NCI-H1694 (cell line): ENCODE measurements around the gene TMX2.
"Not testable (repeated sequence)": the region's sequence is repeated elsewhere in the genome, so short reads cannot be mapped to it uniquely, and the experiment has no call there.

Experiments used
- DNase-seq: peaks from one replicate; lab custom pipeline; 2025; lab: John Stamatoyannopoulos, UW

The TMX2 gene

DNA sequence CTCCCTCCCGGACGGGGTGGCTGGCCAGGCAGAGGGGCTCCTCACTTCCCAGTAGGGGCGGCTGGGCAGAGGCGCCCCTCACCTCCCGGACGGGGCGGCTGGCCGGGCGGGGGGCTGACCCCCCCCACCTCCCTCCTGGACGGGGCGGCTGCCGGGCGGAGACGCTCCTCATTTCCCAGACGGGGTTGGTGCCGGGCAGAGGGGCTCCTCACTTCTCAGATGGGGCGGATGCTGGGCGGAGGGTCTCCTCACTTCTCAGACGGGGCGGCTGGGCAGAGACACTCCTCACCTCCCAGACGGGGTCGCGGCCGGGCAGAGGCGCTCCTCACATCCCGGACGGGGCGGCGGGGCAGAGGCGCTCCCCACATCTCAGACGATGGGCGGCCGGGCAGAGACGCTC is 4.3 kb downstream of the TMX2 start:
- not testable (repeated sequence) for DNase-seq

DNA sequence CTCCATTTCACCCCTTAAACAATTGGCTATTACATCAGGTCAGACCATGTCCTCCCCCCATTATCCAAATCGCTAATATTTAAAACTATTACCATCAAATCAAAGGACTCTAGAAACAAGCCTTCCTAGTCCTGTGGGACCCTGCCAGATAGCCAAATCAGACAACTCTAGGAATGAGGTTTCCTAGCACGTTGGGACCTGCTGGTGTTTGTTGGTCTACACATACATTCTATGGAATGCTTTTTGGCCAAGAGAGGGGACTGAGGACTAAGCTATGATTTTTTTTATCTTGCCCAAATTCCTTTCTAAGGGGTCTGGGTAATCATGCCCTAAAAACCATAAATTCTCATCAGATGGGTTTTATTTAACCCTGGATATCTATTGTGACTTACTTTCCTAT is 14.8 kb downstream of the TMX2 start:
- DNase-seq = no peak

DNA sequence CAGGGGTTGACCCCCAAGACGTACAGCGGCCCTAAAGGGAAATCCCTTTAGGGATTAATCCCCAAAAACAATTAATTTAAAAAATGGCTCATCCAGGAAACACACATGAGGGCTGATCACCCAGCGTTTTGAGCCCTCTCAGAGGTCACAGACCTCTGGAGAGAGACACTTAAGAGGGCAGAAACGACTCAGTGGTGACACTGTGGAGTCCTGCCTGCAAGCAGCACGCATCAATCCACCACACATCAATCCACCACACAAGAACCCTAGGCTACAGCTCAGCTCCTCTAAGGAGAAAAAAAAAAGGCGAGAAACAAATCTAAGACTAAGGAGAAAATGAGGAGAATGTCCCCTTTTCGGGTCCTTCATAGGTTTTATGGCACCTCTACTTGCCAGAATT is 16.4 kb downstream of the TMX2 start:
- DNase-seq = no peak

DNA sequence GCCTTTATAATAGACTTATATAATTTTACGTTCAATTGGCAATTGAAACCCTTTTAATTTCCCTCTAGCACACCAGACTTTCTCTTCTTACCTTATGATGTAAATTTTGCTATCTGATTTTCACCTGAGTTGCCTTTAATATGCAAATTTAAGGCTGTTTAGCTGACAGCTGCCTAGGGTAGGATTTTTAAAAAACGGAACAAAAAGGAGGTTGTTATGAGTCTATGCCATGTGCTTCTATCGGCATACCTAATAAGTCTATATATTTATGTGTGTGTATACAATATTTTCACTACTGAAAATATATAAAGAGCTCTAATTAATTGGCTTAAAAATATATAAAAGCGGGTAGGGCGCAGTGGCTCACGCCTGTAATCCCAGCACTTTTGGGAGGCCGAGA is 17.1 kb downstream of the TMX2 start:
- DNase-seq = no peak

DNA sequence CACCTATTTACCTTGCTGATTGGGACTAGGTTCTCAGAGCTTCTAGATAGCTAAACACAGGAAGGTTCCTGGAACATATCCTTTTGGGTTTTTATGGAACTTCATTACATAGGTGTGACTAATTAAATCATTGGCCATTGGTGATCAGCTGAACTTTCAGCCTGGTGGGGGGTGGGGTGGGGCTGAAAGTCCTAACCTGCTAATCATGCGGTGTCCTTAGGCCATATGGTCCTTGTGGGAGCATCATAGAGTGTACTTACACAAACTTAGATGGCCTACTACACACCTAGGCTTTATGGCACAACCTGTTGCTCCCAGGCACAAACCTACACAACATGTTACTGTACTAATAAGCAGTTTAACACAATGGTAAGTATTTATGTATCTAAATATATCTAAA is 20.3 kb downstream of the TMX2 start:
- DNase-seq = no peak

DNA sequence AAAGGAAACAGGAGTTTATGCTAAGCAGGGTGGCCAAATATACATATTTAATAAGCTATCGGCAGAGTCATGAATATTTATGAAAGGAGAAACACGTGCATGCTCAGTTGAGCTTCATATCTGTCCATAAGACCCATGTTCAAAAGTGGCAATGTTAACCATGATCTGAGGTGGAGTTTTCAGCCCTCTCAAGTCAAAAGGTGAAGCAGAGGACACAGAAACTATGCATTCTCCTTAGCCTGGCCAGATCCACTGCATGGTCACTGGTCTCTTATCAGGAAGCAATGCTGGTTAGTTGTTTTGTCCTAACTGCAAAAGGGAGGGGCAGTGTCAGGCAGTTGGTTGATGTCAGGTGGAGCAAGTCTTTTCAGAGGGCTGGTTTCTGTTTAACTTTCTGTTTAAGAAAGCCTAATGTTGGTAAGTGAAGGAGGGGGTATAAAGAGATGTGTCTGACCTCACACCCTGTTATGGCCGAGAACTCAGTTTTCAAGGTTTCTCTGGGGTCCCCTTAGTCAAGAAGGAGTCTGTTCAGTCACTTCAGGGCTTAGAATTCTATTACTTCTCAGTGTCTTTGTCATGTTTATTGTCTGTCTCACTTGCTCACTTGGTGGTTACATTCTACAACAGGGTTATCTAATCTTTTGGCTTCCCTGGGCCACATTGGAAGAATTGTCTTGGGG is 23.4 kb downstream of the TMX2 start:
- no peak for DNase-seq

DNA sequence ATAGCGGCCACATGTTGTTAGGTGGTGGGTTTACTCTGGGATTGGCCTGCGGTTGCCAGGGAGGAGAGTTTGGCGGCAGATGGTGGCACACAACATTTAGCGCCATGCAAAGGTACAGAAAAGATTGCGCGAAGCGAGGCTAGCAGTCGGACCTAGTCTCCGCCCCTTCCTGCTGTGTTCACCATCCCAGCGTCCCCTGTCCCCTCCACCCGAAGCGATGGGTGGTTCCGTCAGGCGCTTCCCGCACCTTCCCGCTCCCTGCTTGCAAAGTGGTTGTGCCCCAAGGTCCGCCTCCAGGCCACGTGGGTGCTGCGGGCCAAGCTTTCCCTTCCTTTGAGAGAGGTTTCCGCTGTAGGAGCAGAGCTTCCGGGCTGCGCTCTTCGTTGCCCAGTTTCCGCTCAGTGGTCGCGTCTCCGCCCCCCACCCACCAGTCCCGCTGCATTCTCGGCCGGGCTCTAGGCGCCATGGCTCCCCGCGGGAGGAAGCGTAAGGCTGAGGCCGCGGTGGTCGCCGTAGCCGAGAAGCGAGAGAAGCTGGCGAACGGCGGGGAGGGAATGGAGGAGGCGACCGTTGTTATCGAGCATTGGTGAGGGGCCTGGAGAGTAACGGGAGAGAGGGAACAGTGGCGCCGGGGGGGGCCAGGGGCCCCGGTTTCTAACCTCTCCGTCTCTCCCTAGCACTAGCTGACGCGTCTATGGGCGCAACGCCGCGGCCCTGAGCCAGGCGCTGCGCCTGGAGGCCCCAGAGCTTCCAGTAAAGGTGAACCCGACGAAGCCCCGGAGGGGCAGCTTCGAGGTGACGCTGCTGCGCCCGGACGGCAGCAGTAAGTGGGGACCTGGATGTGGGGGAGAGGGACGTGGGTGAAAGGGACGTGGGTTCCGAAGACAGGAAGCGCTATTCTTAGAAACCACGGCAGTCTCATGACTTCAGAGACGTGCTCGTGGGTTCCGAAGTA is 29.0 kb downstream of the TMX2 start, which contains the start of gene SELENOH:
SELENOH (plus strand) TSS at position 360 of the 955 bp plus-strand sequence; CDS start at position 465, 105 bp downstream.
- DNase-seq = peak; percentile 92

DNA sequence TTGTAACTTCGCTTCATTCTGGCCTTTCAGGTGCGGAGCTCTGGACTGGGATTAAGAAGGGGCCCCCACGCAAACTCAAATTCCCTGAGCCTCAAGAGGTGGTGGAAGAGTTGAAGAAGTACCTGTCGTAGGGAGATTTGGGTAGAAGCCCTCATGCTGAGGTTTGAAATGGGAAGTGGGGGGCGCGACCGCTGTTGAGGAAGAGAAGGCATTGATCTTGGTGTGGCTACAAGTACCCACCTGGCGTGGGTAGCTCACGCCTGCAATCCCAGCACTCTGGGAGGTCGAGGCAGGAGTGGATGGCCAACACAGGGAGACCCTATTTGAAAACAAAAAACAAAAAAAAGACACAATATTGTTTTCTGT is 29.7 kb downstream of the TMX2 start:
- DNase-seq = no peak

DNA sequence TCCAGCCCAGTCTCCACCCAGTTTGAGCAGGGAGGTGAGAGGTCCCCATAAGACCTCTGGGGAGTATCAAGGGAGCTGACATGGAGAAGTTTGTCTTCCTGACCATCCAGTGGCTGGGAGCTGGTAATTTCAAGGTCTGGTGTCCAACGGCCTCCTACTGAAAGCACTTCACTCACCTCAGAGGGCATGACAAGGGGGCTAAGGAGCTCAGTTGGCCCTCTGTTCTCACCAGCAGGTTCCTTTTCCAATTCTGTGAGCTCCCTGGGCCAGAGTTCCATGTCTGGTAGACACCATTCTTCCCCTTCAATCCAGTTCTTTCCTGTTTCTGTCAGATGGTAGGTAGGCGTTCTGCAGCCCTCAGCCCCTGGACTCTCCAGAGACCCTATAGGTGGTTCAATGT is 32.0 kb downstream of the TMX2 start:
- no peak for DNase-seq

DNA sequence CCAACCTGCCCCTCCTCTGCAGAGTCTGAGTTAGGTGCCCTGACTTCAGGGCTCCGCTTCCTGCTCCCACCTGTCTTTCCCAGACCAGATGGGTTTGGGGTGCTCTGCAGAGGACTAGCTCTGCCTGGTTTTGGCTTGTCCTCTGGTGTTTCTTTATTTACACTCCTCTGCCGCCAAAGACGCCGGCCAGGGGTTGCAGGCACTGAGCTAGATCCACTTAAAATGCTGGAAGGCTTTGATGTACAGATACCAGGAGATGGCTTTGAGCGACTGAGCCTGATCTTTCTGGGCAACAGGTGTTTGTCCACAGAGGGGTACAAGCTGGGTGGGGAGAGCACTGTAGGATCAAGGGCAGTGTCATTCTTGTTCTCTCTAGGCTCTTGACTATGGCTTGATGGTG is 32.8 kb downstream of the TMX2 start:
- DNase-seq = no peak

DNA sequence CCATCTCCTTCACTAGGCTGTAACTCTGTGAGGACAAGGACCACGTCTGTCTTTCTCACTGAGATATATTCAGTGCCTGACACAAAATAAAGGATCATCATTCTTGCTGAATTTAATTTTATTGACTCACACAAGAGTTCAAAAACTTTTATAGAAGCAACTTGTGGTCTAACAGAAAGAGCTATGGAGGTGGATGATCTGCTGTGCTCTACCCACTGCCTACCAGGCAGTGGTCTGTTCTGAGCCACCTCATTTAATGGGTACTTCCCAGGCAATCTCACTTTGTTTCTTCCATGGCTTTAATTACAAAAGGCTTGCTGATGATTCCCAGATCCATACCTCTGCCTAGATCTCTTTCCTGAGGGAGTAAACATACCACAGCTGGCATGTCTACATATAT is 34.5 kb downstream of the TMX2 start:
- no peak for DNase-seq

DNA sequence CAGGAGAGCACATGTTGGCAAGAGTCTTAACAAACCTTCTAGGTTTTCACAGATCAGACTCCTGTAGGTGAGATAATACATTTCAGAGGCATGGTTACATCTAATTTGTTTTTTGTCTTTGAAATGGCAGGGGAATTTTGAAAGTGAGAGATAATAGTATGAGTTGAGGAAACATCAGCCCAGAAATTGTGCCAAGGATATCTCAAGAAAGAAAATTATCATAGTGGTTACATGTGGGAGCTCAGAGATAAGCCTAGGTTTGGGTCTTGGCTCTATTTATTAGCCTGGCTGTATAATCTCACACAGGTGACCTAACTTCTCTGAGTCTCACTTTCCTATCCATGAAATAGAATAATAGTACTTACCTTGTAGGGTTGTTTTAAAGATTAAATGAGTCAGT is 38.8 kb downstream of the TMX2 start:
- no peak for DNase-seq

DNA sequence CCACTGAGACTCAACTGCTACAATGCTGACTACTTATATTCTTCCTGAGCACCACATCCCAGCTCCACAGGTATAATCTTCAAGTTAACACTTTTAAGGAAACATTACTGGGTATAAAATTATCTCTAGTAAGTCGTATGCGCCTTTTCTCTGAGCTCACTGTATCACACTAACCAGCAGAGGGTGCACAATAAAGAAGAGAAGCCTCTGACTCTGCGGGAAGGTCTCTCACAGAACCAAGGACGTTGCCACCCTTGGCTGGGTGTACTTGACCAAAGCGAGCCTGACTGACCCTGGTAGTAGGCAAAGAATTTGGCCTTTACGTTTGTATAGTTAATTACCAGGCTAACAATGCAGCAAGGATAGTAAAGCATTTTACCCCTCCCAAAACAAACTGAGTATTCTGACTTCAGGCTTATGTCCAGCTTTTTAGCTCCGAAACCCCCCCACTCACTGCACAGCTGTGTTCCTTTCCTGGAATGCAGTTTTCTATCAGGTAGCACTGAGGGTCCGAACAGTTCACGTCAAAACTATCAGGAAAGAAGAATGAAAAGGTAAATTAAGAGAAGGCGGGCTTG is 39.4 kb downstream of the TMX2 start, which contains the start of gene BTBD18:
BTBD18 (minus strand) TSS at position 144 of the 578 bp plus-strand sequence. CDS start 631 bp downstream, outside the sequence.
- DNase-seq = no peak

DNA sequence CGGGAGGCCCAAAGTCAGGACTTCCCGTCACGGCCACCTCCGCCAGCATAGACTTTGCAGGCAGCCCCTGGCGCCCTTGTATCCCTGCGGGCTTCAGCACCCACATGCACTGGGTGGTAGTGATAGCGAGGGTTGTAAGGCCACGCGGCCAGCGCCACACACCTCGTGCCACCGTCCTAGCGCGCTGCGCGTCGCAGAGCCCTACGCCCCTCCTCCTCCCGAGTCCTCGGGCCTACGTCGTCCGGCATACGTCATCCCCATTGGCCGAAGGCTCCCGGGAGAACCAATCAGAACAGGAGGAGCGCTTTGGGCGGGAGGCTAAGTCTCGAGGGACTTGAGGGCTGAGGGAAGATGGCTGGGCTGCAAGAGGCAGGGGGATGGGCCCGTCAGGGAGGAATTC is 40.6 kb downstream of the TMX2 start:
- no peak for DNase-seq

DNA sequence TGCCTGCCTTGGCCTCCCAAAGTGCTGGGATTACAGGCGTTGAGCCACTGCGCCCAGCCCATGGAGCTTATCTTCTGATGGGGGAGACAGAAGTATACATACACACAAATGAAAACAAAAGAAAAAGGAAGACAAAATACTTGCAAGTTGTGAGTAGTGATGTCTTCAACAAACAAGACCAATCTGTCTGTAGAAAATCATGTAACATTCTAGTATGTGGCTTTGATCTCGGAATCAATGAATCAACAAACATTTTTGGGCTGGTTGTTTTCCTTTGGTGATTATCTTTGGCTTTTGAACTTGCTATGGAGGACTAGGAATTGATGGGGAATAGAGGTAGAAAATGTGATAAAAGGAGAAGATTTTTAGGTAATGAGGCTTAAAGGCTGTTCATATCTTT is 45.8 kb downstream of the TMX2 start:
- no peak for DNase-seq

DNA sequence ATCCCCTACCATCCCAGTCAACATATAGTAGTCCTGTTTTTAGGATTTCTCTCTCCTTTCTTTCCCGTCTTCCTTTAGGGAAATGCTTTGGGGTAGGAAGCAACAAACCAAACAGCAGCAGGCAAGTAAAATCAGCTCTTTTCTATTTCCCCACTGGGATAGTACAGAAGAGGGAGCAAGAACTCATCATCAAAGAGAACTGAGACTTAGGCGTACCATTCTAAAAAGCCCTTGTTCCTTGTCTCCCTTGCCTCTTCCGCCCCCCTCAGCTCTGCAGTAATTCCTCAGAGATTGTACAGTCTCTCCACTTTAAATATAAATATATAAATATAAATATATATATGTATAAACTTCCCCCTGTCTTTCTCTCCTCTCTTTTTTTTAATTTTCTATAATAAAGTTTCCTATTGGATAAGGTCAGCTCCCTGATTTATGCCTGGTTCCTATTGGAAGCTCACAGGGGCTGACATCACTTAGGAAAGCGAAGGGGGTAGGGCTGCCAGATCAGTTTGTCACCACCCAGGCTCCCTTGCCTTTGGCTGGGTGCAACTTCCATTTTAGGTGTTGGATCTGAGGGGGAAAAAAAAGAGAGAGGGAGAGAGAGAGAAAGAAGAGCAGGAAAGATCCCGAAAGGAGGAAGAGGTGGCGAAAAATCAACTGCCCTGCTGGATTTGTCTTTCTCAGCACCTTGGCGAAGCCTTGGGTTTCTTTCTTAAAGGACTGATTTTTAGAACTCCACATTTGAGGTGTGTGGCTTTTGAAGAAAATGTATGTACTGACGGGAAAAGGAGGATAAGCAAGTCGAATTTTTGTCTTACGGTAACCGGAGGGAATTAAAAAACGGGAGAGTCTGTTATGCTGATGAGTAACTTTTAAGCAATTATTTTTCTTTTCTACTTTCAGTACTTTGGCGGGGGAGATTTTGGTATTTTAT is 49.2 kb downstream of the TMX2 start, which contains the start of gene CTNND1:
CTNND1 (plus strand) TSS at position 502 of the 934 bp plus-strand sequence. CDS start 29,677 bp downstream, outside the sequence.
- peak; percentile 88 for DNase-seq

DNA sequence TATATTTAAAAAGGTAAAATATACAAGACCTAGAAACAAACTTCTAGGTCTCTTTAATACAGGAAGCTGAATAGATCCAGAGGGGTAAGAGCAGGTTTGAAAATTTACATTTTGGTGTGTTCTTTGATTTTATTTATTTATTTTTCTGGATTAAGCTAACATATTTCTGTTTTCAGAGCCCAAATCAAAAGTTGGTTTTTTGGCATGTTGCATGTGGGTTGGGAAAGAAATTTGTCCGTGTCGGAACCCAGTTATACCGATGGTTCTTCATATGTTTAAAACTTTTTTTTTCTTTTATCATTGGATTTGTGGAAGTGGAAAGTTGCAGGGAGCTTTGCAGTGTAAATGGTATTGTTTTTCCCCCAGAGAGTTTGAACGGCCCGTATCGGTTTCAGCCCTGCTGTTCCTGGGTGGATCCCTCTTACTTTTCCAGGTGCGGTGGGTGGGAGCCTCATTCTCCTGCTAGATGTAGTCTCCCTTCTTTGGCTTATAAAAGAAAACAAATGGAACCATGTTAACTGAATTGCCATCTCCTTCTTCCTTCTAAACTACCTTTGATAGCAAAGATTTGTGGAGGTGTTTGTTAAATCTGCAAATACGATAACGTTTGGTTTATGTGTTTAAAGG is 50.0 kb downstream of the TMX2 start:
- DNase-seq = no peak

DNA sequence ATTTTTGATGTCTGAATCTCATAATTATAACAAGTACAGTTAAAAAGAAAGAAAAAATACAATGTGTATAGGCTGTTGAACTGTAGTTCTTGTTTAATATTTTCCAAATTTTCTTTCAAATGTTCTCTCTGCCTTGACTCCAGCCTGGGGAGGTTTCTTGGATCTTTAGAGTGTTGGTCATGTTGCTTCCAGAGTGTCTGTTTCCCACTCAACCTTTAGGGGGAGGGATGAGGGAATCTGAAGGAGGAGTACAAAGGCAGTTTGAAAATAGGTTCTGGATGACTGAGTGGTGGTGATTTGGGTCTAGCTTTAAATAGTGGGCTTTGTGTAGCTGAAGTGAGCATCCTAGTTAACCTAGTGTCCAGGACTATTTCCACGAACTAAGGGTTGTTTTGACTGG is 51.2 kb downstream of the TMX2 start:
- no peak for DNase-seq

DNA sequence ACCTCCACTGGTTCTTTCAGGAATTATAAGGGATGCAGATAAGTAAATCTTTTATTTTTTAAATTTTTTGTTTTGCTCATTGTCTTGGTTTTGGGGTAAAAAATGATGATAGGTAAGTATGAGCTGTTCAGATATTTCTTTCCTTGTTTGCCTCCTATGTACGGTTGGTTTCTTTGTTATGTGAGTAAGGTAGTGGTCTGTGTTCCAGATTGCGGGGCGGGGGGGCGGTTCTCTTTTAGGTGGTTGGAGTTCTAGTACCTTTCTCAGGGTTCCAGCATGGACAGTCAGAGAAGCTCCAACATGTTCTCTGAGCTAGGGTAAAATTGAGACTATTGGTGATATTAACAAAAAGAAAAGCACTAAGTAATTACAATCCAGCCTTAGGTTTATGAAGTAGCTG is 51.6 kb downstream of the TMX2 start:
- DNase-seq = no peak

DNA sequence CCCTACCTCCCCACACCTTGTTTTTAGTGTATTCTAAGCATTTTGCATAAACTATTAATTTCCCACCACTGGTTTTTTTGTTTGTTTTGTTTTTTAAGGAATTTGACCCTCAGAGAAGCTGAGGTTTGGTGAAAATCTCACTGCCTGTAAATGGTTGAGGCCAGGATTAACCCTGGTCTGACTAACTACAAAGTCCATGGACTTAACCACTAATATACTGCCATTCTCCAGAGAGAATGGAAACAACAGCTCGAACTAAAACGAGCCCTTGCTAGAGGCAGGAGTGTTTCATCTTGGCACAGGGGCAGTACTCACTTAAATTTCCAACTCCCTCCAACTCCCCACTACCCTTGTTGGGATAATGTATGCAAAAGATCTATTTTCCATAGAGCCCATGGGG is 52.2 kb downstream of the TMX2 start:
- no peak for DNase-seq

DNA sequence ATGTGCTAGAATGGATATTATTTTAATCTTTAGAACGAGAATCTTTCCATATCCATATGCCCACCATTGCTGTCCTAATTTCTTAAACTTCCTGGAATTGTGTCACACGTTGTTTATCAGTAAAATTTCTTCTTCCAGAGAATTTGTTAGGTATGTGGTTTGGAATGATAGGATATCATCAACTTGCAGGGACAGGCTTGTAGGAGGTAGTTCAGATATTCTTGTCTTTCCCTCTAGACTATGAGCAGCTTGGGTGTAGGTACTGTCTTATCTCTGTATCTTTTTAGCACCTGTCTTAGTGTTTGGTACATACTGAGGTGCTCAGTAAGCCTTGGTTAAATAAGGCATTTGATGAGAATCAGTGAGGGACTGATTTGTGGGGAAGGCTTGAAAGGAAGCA is 52.6 kb downstream of the TMX2 start:
- no peak for DNase-seq
